ENCODE data around the gene HSD17B3. TPM values are rescaled to one million over a fixed set of nuclear protein-coding genes. Genes with fewer than 3 reads are reported as not detected.

HSD17B3 gene
- total RNA-seq, 1 experiment from 2014 or later: not detected

- DNase-seq: no peak
- H3K27ac ChIP-seq (ENCODE audit: low read length): no peak overlapping the region
- H4K20me1 ChIP-seq (ENCODE audit: insufficient read depth, low read depth, low read length): no peaks in the 10 kb centered on the region
- H3K9me3 ChIP-seq (ENCODE audit: low read length): no peaks in the 10 kb centered on the region
- no peaks in the 10 kb centered on the region for H3K4me1 ChIP-seq (ENCODE audit: low read length)
- H3K9ac ChIP-seq (ENCODE audit: low read length): no peak overlapping the region
- H3K4me3 ChIP-seq (ENCODE audit: low read length): no peak overlapping the region
- H3K4me2 ChIP-seq (ENCODE audit: low read depth, low read length, poor library complexity, severe bottlenecking): no peak overlapping the region
- no peaks in the 10 kb centered on the region for H3K79me2 ChIP-seq (ENCODE audit: low read length)
- no peaks in the 10 kb centered on the region for H3K27me3 ChIP-seq (ENCODE audit: low read length)
- H3K36me3 ChIP-seq (ENCODE audit: insufficient read depth, low read length): no peaks in the 10 kb centered on the region
- no peaks in the 10 kb centered on the region for H3K9me2 ChIP-seq (replicated peaks; ENCODE audit: insufficient read depth, low read length)
- no peak overlapping the region for H2AFZ ChIP-seq (ENCODE audit: low read length)
Measured at GRCh38 chr9:96209407-96210271, 92.3 kb downstream of the HSD17B3 start.

GRCh38 chr9:96206156-96206751 is 95.7 kb downstream of the HSD17B3 start:
- no peak overlapping the region for H3K4me2 ChIP-seq (ENCODE audit: low read depth, low read length, poor library complexity, severe bottlenecking)
- no peaks in the 10 kb centered on the region for H3K9me3 ChIP-seq (ENCODE audit: low read length)
- H3K9me2 ChIP-seq (replicated peaks; ENCODE audit: insufficient read depth, low read length): no peaks in the 10 kb centered on the region
- no peak overlapping the region for H3K4me3 ChIP-seq (ENCODE audit: low read length)
- no peak overlapping the region for H3K27ac ChIP-seq (ENCODE audit: low read length)
- H3K36me3 ChIP-seq (ENCODE audit: insufficient read depth, low read length): no peaks in the 10 kb centered on the region
- no peaks in the 10 kb centered on the region for H3K4me1 ChIP-seq (ENCODE audit: low read length)
- no peaks in the 10 kb centered on the region for H4K20me1 ChIP-seq (ENCODE audit: insufficient read depth, low read depth, low read length)
- H3K79me2 ChIP-seq (ENCODE audit: low read length): no peaks in the 10 kb centered on the region
- no peaks in the 10 kb centered on the region for H3K27me3 ChIP-seq (ENCODE audit: low read length)
- no peak for DNase-seq
- no peak overlapping the region for H2AFZ ChIP-seq (ENCODE audit: low read length)
- no peak overlapping the region for H3K9ac ChIP-seq (ENCODE audit: low read length)

- H3K36me3 ChIP-seq (ENCODE audit: insufficient read depth, low read length): no peaks in the 10 kb centered on the region
- H3K9ac ChIP-seq (ENCODE audit: low read length): no peak overlapping the region
- no peaks in the 10 kb centered on the region for H4K20me1 ChIP-seq (ENCODE audit: insufficient read depth, low read depth, low read length)
- no peak for DNase-seq
- H2AFZ ChIP-seq (ENCODE audit: low read length): no peak overlapping the region
- no peaks in the 10 kb centered on the region for H3K27me3 ChIP-seq (ENCODE audit: low read length)
- H3K9me2 ChIP-seq (replicated peaks; ENCODE audit: insufficient read depth, low read length): no peaks in the 10 kb centered on the region
- H3K4me1 ChIP-seq (ENCODE audit: low read length): no peaks in the 10 kb centered on the region
- H3K9me3 ChIP-seq (ENCODE audit: low read length): no peaks in the 10 kb centered on the region
- H3K79me2 ChIP-seq (ENCODE audit: low read length): no peaks in the 10 kb centered on the region
- no peak overlapping the region for H3K4me2 ChIP-seq (ENCODE audit: low read depth, low read length, poor library complexity, severe bottlenecking)
- H3K4me3 ChIP-seq (ENCODE audit: low read length): no peak overlapping the region
- H3K27ac ChIP-seq (ENCODE audit: low read length): no peak overlapping the region
Measured at GRCh38 chr9:96204853-96205252, 97.1 kb downstream of the HSD17B3 start.

- no peak overlapping the region for H3K4me3 ChIP-seq (ENCODE audit: low read length)
- H3K4me1 ChIP-seq (ENCODE audit: low read length): no peaks in the 10 kb centered on the region
- DNase-seq: no peak
- no peak overlapping the region for H2AFZ ChIP-seq (ENCODE audit: low read length)
- no peaks in the 10 kb centered on the region for H3K79me2 ChIP-seq (ENCODE audit: low read length)
- no peak overlapping the region for H3K27ac ChIP-seq (ENCODE audit: low read length)
- no peaks in the 10 kb centered on the region for H3K36me3 ChIP-seq (ENCODE audit: insufficient read depth, low read length)
- H3K9ac ChIP-seq (ENCODE audit: low read length): no peak overlapping the region
- H3K27me3 ChIP-seq (ENCODE audit: low read length): no peaks in the 10 kb centered on the region
- no peaks in the 10 kb centered on the region for H3K9me2 ChIP-seq (replicated peaks; ENCODE audit: insufficient read depth, low read length)
- H3K9me3 ChIP-seq (ENCODE audit: low read length): no peaks in the 10 kb centered on the region
- H4K20me1 ChIP-seq (ENCODE audit: insufficient read depth, low read depth, low read length): no peaks in the 10 kb centered on the region
- H3K4me2 ChIP-seq (ENCODE audit: low read depth, low read length, poor library complexity, severe bottlenecking): no peak overlapping the region
Measured at GRCh38 chr9:96203867-96204501, 98.0 kb downstream of the HSD17B3 start.

GRCh38 chr9:96202971-96203780 is 98.8 kb downstream of the HSD17B3 start:
- no peak overlapping the region for H3K4me3 ChIP-seq (ENCODE audit: low read length)
- H3K9me3 ChIP-seq (ENCODE audit: low read length): no peaks in the 10 kb centered on the region
- H3K4me2 ChIP-seq (ENCODE audit: low read depth, low read length, poor library complexity, severe bottlenecking): no peak overlapping the region
- H3K27ac ChIP-seq (ENCODE audit: low read length): no peak overlapping the region
- H2AFZ ChIP-seq (ENCODE audit: low read length): no peak overlapping the region
- no peaks in the 10 kb centered on the region for H3K4me1 ChIP-seq (ENCODE audit: low read length)
- no peak for DNase-seq
- H4K20me1 ChIP-seq (ENCODE audit: insufficient read depth, low read depth, low read length): no peaks in the 10 kb centered on the region
- no peaks in the 10 kb centered on the region for H3K27me3 ChIP-seq (ENCODE audit: low read length)
- no peaks in the 10 kb centered on the region for H3K9me2 ChIP-seq (replicated peaks; ENCODE audit: insufficient read depth, low read length)
- H3K9ac ChIP-seq (ENCODE audit: low read length): no peak overlapping the region
- H3K79me2 ChIP-seq (ENCODE audit: low read length): no peaks in the 10 kb centered on the region
- H3K36me3 ChIP-seq (ENCODE audit: insufficient read depth, low read length): no peaks in the 10 kb centered on the region

- Histone ChIP-seq H4K20me1 (ENCODE audit: insufficient read depth, low read depth, low read length) (no peaks in the 10 kb centered on the region), H3K79me2 (ENCODE audit: low read length) (no peaks in the 10 kb centered on the region), H3K9ac (ENCODE audit: low read length) (no peak overlapping the region), H3K4me2 (ENCODE audit: low read depth, low read length, poor library complexity, severe bottlenecking) (no peak overlapping the region), H3K9me3 (ENCODE audit: low read length) (no peaks in the 10 kb centered on the region), H3K36me3 (ENCODE audit: insufficient read depth, low read length) (no peaks in the 10 kb centered on the region), H3K9me2 (replicated peaks; ENCODE audit: insufficient read depth, low read length) (no peaks in the 10 kb centered on the region), H3K4me1 (ENCODE audit: low read length) (no peaks in the 10 kb centered on the region), H3K4me3 (ENCODE audit: low read length) (no peak overlapping the region), H2AFZ (ENCODE audit: low read length) (no peak overlapping the region), H3K27ac (ENCODE audit: low read length) (no peak overlapping the region), H3K27me3 (ENCODE audit: low read length) (no peaks in the 10 kb centered on the region)
- no peak for DNase-seq
Measured at GRCh38 chr9:96201140-96201539, 100.8 kb downstream of the HSD17B3 start.

- Histone ChIP-seq H3K27me3 (ENCODE audit: low read length) (no peaks in the 10 kb centered on the region), H3K4me3 (ENCODE audit: low read length) (no peak overlapping the region), H3K79me2 (ENCODE audit: low read length) (no peaks in the 10 kb centered on the region), H2AFZ (ENCODE audit: low read length) (no peak overlapping the region), H3K9me3 (ENCODE audit: low read length) (no peaks in the 10 kb centered on the region), H4K20me1 (ENCODE audit: insufficient read depth, low read depth, low read length) (no peaks in the 10 kb centered on the region), H3K4me1 (ENCODE audit: low read length) (no peaks in the 10 kb centered on the region), H3K36me3 (ENCODE audit: insufficient read depth, low read length) (no peaks in the 10 kb centered on the region), H3K27ac (ENCODE audit: low read length) (no peak overlapping the region), H3K9ac (ENCODE audit: low read length) (no peak overlapping the region), H3K9me2 (replicated peaks; ENCODE audit: insufficient read depth, low read length) (no peaks in the 10 kb centered on the region), H3K4me2 (ENCODE audit: low read depth, low read length, poor library complexity, severe bottlenecking) (no peak overlapping the region)
- no peak for DNase-seq
Measured at GRCh38 chr9:96199006-96199405, 103.0 kb downstream of the HSD17B3 start.

- Histone ChIP-seq H4K20me1 (ENCODE audit: insufficient read depth, low read depth, low read length) (no peaks in the 10 kb centered on the region), H3K4me3 (ENCODE audit: low read length) (no peak overlapping the region), H3K9me3 (ENCODE audit: low read length) (0 out of 2 replicates have a peak, but pooled peaks cover 3% of the 10 kb centered on the region), H3K79me2 (ENCODE audit: low read length) (no peaks in the 10 kb centered on the region), H3K27ac (ENCODE audit: low read length) (no peak overlapping the region), H3K4me2 (ENCODE audit: low read depth, low read length, poor library complexity, severe bottlenecking) (no peak overlapping the region), H3K4me1 (ENCODE audit: low read length) (no peaks in the 10 kb centered on the region), H2AFZ (ENCODE audit: low read length) (no peak overlapping the region), H3K9me2 (replicated peaks; ENCODE audit: insufficient read depth, low read length) (no peaks in the 10 kb centered on the region), H3K36me3 (ENCODE audit: insufficient read depth, low read length) (no peaks in the 10 kb centered on the region), H3K9ac (ENCODE audit: low read length) (no peak overlapping the region), H3K27me3 (ENCODE audit: low read length) (no peaks in the 10 kb centered on the region)
- no peak for DNase-seq
Measured at GRCh38 chr9:96195541-96195940, 106.4 kb downstream of the HSD17B3 start.
